Inferior parietal cortex (tissue), 1 donor: Measurements from ENCODE around the gene FOXRED1.
"Not testable (repeated sequence)": the region's sequence is repeated elsewhere in the genome, so short reads cannot be mapped to it uniquely, and the experiment has no call there.

ENCODE experiments used
- DNase-seq: peaks from one replicate; pipeline ENCODE4 v3.0.0-alpha.2; 2016; ENCODE audit errors: extremely low spot score

The FOXRED1 gene

GRCh38 chr11:126277322-126277721, 8.4 kb downstream of the FOXRED1 start:
- DNase-seq = no peak

GRCh38 chr11:126277780-126278179, 8.8 kb downstream of the FOXRED1 start:
- DNase-seq = no peak

DNA sequence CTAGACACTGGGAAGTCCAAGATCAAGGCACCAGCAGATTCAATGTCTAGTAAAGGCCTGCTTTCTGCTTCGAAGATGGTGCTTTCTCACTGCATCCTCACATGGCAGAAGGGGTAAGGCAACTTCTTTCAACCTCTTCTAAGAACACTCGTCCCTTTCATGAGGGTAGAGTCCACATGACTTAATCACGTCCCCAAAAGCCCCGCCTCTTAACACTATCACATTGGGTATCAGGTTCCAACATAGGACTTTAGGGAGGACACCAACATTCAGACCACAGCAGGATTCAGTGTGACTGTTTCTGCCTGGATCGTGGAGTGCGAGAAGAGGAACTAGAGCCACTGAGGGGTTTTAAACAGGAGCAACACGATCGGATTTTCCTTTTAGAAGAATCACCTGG, 10.2 kb downstream of the FOXRED1 start:
- DNase-seq = no peak

- no peak for DNase-seq
These were observed 11.6 kb downstream of the FOXRED1 start for GRCh38 chr11:126280595-126280994.

GRCh38 chr11:126281245-126281644, 12.3 kb downstream of the FOXRED1 start:
- no peak for DNase-seq

- DNase-seq = no peak
These were observed 12.8 kb downstream of the FOXRED1 start for GRCh38 chr11:126281666-126282175.

DNA sequence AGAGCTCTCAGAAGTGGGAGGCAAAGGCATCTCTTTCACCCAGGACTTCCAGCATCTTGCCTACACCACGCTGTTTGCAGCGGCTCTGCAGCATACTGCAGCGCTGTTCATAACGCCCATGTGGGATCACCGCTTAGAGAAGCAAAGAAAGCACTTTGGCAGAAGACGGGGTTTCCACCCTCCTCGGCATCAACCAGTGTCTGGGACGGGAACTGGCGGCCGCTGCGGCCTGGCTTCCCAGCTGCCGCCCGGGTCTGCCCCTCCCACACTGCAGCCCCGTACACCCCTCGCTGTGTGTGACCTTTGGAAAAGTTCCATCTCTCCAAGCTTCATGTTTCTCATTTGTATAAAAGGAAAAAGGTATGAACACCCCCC, 13.4 kb downstream of the FOXRED1 start:
- DNase-seq = peak; percentile 43

DNA sequence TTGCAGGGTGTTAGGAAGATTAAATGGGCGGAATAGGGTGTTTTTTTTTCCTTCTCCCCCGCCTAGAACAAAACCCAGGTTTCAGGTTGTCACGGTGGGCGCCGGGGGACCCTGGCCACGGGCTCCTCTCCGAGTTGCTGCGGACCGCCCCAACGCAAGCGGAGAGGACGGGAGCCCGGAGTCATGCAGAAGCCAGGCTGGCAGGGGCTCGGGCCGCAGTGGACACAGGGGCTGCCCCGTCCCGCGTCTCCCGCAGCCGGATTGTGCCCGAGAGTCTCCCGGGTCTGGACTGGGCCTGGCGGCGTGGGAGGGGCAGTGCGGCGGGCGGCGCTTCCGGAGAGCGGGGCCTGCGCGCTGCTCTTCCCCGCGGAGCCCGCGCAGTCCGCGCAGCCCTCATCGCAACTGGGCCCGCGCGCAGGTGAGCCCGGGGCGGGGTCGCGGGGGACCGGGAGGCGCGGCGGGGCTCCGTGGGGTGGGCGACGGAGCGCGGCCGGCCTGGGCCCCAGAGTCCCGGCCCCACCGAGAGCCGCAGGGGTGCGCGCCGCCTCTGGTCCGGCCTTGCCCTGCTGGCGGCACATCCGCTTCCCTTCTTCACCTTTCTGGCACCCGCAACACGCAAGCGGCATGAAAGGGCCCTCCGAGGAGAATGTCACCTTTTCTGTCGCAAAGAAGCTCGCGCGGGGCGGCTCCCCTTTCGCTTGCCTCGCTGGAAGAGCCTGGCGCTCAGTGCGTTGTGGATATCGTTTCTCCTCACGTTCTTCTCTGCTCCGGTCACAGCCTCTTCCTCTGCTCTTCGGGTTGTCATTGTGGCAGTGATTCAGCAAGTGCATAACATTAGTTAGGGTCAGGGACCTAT, 14.0 kb downstream of the FOXRED1 start, which contains the start of gene TIRAP:
Gene TIRAP, plus strand, starts transcription at position 358 of the 856 bp plus-strand sequence. CDS start 7,802 bp downstream, outside the sequence.
- DNase-seq = peak; percentile 42

DNA sequence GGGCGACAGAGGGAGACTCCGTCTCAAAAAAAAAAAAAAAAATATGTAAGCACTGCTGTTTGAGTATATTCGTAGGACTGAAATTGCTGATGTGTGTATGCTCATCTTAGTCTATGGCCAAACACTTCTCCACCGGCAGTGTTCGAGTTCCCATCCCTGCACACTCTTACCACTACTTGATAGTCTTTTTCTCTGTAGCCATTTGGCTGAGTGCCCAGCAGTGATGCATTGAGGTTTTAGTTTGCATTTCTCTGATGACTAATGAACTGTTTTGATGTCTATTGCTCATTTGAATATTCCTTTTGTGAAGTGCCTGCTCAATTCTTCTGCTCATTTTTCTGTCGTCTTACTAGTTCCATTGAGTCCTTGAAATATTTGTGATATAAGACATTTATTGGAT, 15.9 kb downstream of the FOXRED1 start:
- DNase-seq = peak; percentile 75

GRCh38 chr11:126288237-126288636, 19.3 kb downstream of the FOXRED1 start:
- DNase-seq = no peak

GRCh38 chr11:126290887-126291286, 21.9 kb downstream of the FOXRED1 start:
- no peak for DNase-seq

- DNase-seq = no peak
These were observed 24.8 kb downstream of the FOXRED1 start for GRCh38 chr11:126293726-126294125.

GRCh38 chr11:126297004-126297403, 28.1 kb downstream of the FOXRED1 start:
- no peak for DNase-seq

DNA sequence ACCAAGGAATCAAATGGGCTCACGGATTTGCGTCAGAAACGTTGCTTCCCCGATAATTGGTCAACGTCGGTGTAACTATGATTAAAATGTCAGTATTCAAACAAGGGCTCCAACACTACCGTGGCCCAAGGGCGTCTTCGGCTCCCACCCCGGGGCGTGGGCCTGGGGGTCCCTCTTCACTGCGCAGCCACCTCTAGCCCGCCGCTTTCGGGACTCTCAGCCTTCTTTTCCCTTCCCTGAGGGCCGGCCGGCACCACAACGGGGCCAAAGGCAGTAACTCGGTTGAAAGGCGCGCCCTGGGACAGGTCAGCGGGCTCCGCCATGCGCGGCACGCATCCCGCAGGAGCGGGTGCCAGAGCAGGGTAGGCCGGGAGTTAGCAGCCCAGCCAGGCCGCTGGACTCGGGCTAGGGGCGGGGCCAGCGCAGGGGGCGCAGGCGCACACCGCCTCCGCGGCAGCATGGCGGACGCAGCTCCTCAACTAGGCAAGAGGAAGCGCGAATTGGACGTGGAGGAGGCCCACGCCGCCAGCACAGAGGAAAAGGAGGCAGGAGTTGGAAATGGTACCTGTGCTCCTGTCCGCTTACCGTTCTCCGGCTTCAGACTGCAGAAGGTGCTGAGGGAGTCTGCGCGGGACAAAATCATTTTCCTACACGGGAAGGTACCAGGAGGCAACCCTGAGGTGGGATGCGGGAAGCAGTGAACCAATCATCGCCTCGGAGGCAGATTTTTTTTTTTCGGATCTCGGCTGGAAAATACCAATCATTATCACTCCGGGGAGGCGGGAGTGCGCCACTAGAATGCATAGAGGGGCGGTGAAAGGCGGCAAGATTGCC, 34.9 kb downstream of the FOXRED1 start, which contains the start of gene DCPS:
Gene DCPS, plus strand, starts transcription at position 438 of the 834 bp plus-strand sequence. Its CDS starts 21 bp downstream, at position 459.
- DNase-seq = peak; percentile 88

GRCh38 chr11:126304457-126305075, 35.6 kb downstream of the FOXRED1 start:
- DNase-seq = no peak

GRCh38 chr11:126305699-126306098, 36.7 kb downstream of the FOXRED1 start:
- DNase-seq = no peak

DNA sequence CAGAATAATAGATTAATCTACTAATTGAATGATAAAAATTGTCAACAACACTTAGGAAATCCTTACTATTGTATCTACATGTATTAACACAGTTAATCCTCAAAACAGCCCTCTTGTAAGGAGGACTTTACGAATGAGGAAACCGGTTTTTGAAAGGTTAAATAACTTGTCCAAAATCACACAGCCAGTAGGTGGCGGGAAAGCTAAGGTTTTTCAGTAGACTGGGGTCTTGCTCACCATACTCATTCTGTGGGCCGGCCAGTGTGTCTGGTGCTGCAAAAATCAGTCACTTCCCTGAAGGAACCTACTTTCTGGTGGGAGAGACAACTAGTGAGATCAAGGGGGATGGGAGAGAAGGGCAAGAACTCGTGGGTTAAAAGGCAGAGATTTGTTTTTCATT, 38.8 kb downstream of the FOXRED1 start:
- peak; percentile 57 for DNase-seq

DNA sequence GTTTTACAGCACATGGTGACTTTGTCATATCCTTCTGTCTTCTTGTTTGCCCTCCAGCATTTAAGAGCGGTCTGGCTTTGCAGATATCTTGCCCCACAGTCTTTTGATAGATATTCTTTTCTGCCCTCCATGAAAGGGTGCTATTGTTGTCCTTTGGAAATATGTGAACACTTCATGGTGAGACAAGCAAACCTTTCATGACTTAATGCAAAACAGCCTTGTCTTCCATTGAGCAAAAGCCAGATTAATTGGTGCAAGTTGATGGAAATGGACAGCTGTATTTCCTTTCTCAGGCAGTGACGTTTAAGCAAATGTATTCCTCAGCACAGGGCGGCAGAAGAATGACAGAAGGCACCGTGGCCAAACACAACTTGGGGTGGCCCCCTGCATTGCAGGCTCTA, 39.3 kb downstream of the FOXRED1 start:
- peak; percentile 58 for DNase-seq

DNA sequence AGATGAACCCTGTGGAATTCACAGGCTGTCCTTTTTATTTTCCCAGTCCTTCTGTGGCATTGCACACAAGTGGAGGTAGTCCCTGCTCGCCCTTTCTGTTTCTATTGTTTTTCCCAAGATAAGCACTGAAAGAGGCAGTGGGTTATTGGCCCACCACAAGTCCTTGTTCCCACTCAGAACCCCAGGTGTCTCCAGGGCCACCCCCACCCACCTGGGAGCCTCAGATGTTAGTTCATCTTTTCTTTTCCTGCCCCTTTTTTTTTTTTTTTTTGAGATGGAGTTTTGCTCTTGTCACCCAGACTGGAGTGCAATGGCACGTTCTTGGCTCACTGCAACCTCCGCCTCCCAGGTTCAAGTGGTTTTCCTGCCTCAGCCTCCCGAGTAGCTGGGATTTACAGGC, 39.8 kb downstream of the FOXRED1 start:
- not testable (repeated sequence) for DNase-seq

- DNase-seq = peak; percentile 87
These were observed 41.4 kb downstream of the FOXRED1 start for GRCh38 chr11:126310200-126310991.

GRCh38 chr11:126310992-126311310, 42.0 kb downstream of the FOXRED1 start:
- DNase-seq = no peak
